Trophoblast cell (in vitro differentiated cells and primary cell): ENCODE data around the gene SMOC2.

Source experiments
- DNase-seq, 2 donors: peaks; one replicate each; pipeline ENCODE4 v3.0.0-alpha.2; 2016
- H2AFZ ChIP-seq: 2 replicates; pipeline ENCODE4 v1.6.1; 2013; ENCODE audit warnings: low read length, moderate library complexity, mild to moderate bottlenecking; ENCODE audit not compliant: insufficient read depth, poor library complexity
- H2AK5ac ChIP-seq: 2 replicates; pipeline ENCODE4 v1.6.1; 2013; ENCODE audit warnings: mild to moderate bottlenecking, low read length
- H2BK120ac ChIP-seq: 2 replicates; pipeline ENCODE4 v1.6.1; 2013; ENCODE audit warnings: low read length, mild to moderate bottlenecking, moderate library complexity; ENCODE audit not compliant: insufficient read depth, poor library complexity
- H2BK12ac ChIP-seq: 2 replicates; pipeline ENCODE4 v1.6.1; 2013; ENCODE audit warnings: mild to moderate bottlenecking, low read length, moderate library complexity
- H2BK5ac ChIP-seq: 2 replicates; pipeline ENCODE4 v1.6.1; 2013; ENCODE audit warnings: low read length, low read depth, moderate library complexity, mild to moderate bottlenecking; ENCODE audit not compliant: poor library complexity
- H3K14ac ChIP-seq: 2 replicates; pipeline ENCODE4 v1.6.1; 2013; ENCODE audit warnings: mild to moderate bottlenecking, low read length
- H3K18ac ChIP-seq: 2 replicates; pipeline ENCODE4 v1.6.1; 2013; ENCODE audit warnings: mild to moderate bottlenecking, low read length
- H3K23ac ChIP-seq: 2 replicates; pipeline ENCODE4 v1.6.1; 2013; ENCODE audit warnings: low read length
- H3K27ac ChIP-seq: 2 replicates; pipeline ENCODE4 v1.5.1; 2013; ENCODE audit warnings: low read depth, mild to moderate bottlenecking, inconsistent platforms, low read length, moderate library complexity
- H3K27me3 ChIP-seq: 2 replicates; pipeline ENCODE4 v1.6.1; 2013; ENCODE audit warnings: inconsistent platforms, mild to moderate bottlenecking, low read length, moderate library complexity; ENCODE audit not compliant: insufficient read depth
- H3K36me3 ChIP-seq, 2 experiments: 1 replicate in 1 of 2; 2 replicates in 1 of 2; pipeline ENCODE4 v1.6.1; 2013; ENCODE audit warnings: low read length in 2 of 2, mild to moderate bottlenecking in 2 of 2, moderate library complexity in 1 of 2; ENCODE audit not compliant: insufficient read depth in 2 of 2, control insufficient read depth in 1 of 2
- H3K4ac ChIP-seq: 2 replicates; pipeline ENCODE4 v1.6.1; 2013; ENCODE audit warnings: low read depth, mild to moderate bottlenecking, low read length, moderate library complexity
- H3K4me1 ChIP-seq, 2 experiments: 1 replicate in 1 of 2; 2 replicates in 1 of 2; pipeline ENCODE4 v1.6.1; 2013; ENCODE audit warnings: low read length in 2 of 2, mild to moderate bottlenecking in 2 of 2, moderate library complexity in 1 of 2; ENCODE audit not compliant: insufficient read depth in 2 of 2, control insufficient read depth in 1 of 2
- H3K4me2 ChIP-seq: 2 replicates; pipeline ENCODE4 v1.6.1; 2013; ENCODE audit warnings: inconsistent platforms, mild to moderate bottlenecking, low read length, moderate library complexity
- H3K4me3 ChIP-seq: 2 replicates; pipeline ENCODE4 v1.5.1; 2013; ENCODE audit warnings: mild to moderate bottlenecking, low read depth, low read length, inconsistent platforms
- H3K79me1 ChIP-seq: one replicate; pipeline ENCODE4 v1.6.1; 2013; ENCODE audit warnings: low read length
- H3K79me2 ChIP-seq: 2 replicates; pipeline ENCODE4 v1.6.1; 2013; ENCODE audit warnings: low read length, mild to moderate bottlenecking; ENCODE audit not compliant: control insufficient read depth, insufficient read depth, poor library complexity
- H3K9ac ChIP-seq: 2 replicates; pipeline ENCODE4 v1.6.1; 2013; ENCODE audit warnings: mild to moderate bottlenecking, low read length
- H3K9me3 ChIP-seq: 2 replicates; pipeline ENCODE4 v1.6.1; 2013; ENCODE audit warnings: low read depth, mild to moderate bottlenecking, control low read depth, inconsistent platforms, low read length; ENCODE audit not compliant: insufficient read depth
- H4K12ac ChIP-seq: 2 replicates; pipeline ENCODE4 v1.6.1; 2013; ENCODE audit warnings: low read depth, mild to moderate bottlenecking, low read length, moderate library complexity
- H4K8ac ChIP-seq: 2 replicates; pipeline ENCODE4 v1.6.1; 2013; ENCODE audit warnings: low read depth, mild to moderate bottlenecking, low read length, moderate library complexity
- H4K91ac ChIP-seq: one replicate; pipeline ENCODE4 v1.6.1; 2013; ENCODE audit warnings: low read depth, mild to moderate bottlenecking, low read length, moderate library complexity
- WGBS: extraction: QIAGEN DNeasy Blood & Tissue Kit; methylation state at CpG from one replicate; pipeline ENCODE4 v1.1.7; 2013; ENCODE audit warnings: missing lambda C conversion rate; ENCODE audit not compliant: insufficient read length, insufficient coverage; ENCODE audit errors: extremely low coverage; 5-methylcytosine and 5-hydroxymethylcytosine counted together

The SMOC2 gene

DNA sequence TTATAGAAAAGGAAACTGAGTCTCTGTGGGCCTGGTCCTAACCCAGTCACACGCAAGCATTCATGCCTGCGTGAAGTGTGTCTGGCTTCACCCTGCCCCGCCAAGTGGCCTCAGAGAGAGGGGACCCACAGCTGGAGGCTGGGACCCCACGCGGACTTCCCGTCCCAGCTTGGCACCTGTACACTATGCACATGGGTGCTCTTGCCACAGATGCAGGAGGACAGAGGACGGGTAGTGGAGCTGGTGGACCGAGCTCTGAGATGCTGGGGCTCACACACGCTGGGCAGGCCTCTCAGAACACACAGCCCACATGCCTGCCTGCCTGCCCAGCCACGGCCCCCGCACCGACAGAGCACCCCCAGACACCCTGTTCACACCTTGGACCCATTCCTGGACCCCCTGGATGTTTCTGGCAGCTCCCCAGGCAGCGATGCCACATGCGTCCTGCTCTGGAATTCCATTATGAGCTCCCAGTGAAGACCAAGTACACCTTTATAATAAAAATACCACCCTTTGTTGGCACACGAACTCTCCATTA lies 24.9 kb upstream of the SMOC2 start:
- DNase-seq: no peak
- Histone ChIP-seq H3K14ac (no peak overlapping the region), H3K9ac (no peak overlapping the region), H3K4me2 (no peak overlapping the region), H3K27me3 (no peaks in the 10 kb centered on the region), H4K91ac (no peak overlapping the region), H2AK5ac (no peak overlapping the region), H3K4me1 (no peaks in the 10 kb centered on the region), H2BK5ac (no peak overlapping the region), H2BK120ac (no peak overlapping the region), H2BK12ac (no peak overlapping the region), H4K8ac (no peak overlapping the region), H3K9me3 (peaks cover 2% of the 10 kb centered on the region), H3K79me1 (no peaks in the 10 kb centered on the region), H3K4ac (no peak overlapping the region), H4K12ac (no peak overlapping the region), H2AFZ (no peak overlapping the region), H3K23ac (no peak overlapping the region), H3K27ac (no peak overlapping the region), H3K4me3 (no peak overlapping the region), H3K18ac (no peak overlapping the region), H3K36me3 (no peaks in the 10 kb centered on the region), H3K79me2 (no peaks in the 10 kb centered on the region)
- WGBS: no CpG with 5 or more reads among the region's 15 CpGs

DNA sequence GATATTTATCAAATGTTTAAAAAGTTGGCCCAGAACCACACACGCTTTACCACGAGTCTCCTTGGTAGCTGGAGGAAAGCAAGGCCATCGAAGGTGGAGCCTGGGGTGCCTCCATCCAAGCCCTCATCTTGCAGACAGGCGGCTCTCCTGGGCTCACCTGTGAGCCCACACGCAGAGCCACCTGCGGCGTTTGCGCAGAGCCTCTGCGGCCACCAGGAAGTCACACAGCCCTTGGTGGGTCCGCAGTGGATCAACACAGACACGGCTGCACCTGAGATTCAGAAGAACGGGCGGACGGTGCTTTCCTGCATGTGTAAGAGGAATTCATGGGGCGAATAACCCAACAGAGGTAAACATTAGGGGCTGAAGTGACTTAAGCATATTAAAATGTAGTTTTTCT lies 24.5 kb upstream of the SMOC2 start:
- Histone ChIP-seq H3K14ac (no peak overlapping the region), H2BK12ac (no peak overlapping the region), H3K36me3 (no peaks in the 10 kb centered on the region), H2BK5ac (no peak overlapping the region), H3K27ac (no peak overlapping the region), H3K9ac (no peak overlapping the region), H3K4me3 (no peak overlapping the region), H3K79me1 (no peaks in the 10 kb centered on the region), H4K8ac (no peak overlapping the region), H4K91ac (no peak overlapping the region), H2BK120ac (no peak overlapping the region), H4K12ac (no peak overlapping the region), H3K9me3 (no peaks in the 10 kb centered on the region), H3K27me3 (no peaks in the 10 kb centered on the region), H3K18ac (no peak overlapping the region), H3K4ac (no peak overlapping the region), H3K4me1 (no peaks in the 10 kb centered on the region), H3K79me2 (no peaks in the 10 kb centered on the region), H2AK5ac (no peak overlapping the region), H2AFZ (no peak overlapping the region), H3K23ac (no peak overlapping the region), H3K4me2 (no peak overlapping the region)
- no CpG with 5 or more reads among the region's 15 CpGs for WGBS
- no peak for DNase-seq

GRCh38 chr6:168417191-168417590 lies 23.8 kb upstream of the SMOC2 start:
- Histone ChIP-seq H3K9me3 (no peaks in the 10 kb centered on the region), H3K18ac (no peak overlapping the region), H3K36me3 (no peaks in the 10 kb centered on the region), H3K4me1 (no peaks in the 10 kb centered on the region), H3K4me2 (no peak overlapping the region), H3K14ac (no peak overlapping the region), H2AK5ac (no peak overlapping the region), H3K79me2 (no peaks in the 10 kb centered on the region), H4K12ac (no peak overlapping the region), H3K4ac (no peak overlapping the region), H2BK5ac (no peak overlapping the region), H3K79me1 (no peaks in the 10 kb centered on the region), H3K27me3 (no peaks in the 10 kb centered on the region), H3K4me3 (no peak overlapping the region), H4K8ac (no peak overlapping the region), H2BK120ac (no peak overlapping the region), H3K27ac (no peak overlapping the region), H3K23ac (no peak overlapping the region), H4K91ac (no peak overlapping the region), H3K9ac (no peak overlapping the region), H2BK12ac (no peak overlapping the region), H2AFZ (no peak overlapping the region)
- no CpG with 5 or more reads among the region's 9 CpGs for WGBS
- DNase-seq: no peak

- no peak overlapping the region for H4K91ac ChIP-seq
- H3K36me3 ChIP-seq: no peaks in the 10 kb centered on the region
- H3K4me3 ChIP-seq: no peak overlapping the region
- H3K18ac ChIP-seq: no peak overlapping the region
- H3K79me2 ChIP-seq: no peaks in the 10 kb centered on the region
- no peaks in the 10 kb centered on the region for H3K4me1 ChIP-seq
- H2BK5ac ChIP-seq: no peak overlapping the region
- H4K8ac ChIP-seq: no peak overlapping the region
- H3K79me1 ChIP-seq: no peaks in the 10 kb centered on the region
- H3K14ac ChIP-seq: no peak overlapping the region
- H3K27me3 ChIP-seq: no peaks in the 10 kb centered on the region
- no peak overlapping the region for H2BK120ac ChIP-seq
- H3K23ac ChIP-seq: no peak overlapping the region
- no CpG with 5 or more reads among the region's 19 CpGs for WGBS
- no peak overlapping the region for H3K9ac ChIP-seq
- H3K9me3 ChIP-seq: no peaks in the 10 kb centered on the region
- no peak overlapping the region for H4K12ac ChIP-seq
- H3K4me2 ChIP-seq: no peak overlapping the region
- no peak overlapping the region for H3K27ac ChIP-seq
- no peak overlapping the region for H2BK12ac ChIP-seq
- no peak for DNase-seq
- H2AK5ac ChIP-seq: no peak overlapping the region
- no peak overlapping the region for H3K4ac ChIP-seq
- no peak overlapping the region for H2AFZ ChIP-seq
These were observed 23.1 kb upstream of the SMOC2 start for GRCh38 chr6:168417679-168418557.
